ENCODE data around the gene RABGAP1L.
"Not testable (repeated sequence)": the region's sequence is repeated elsewhere in the genome, so short reads cannot be mapped to it uniquely, and the experiment has no call there.

Gene RABGAP1L

DNA sequence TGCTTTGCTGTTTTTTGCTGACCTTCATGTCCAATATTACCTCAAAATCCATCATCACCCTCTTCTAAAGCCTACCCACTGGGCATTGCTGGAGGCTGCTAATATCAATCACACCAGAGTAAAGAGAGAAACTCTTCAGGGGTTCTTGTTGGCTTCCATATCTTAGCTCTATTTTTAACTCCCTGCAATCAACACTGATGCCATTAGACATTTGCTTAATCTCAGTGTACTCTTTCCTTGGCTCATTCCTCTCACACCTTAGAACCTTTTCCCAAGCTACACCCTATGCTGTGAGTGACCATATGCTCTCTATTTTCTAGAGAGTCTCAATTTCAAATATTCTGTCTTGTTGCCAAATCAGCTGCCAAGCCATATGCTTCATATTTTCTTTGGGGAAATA lies 40.6 kb upstream of the RABGAP1L start:
- no peak for DNase-seq (ENCODE audit: low read depth)
- TF ChIP-seq CTCF (conservative IDR thresholded peaks at IDR 0.05; ENCODE audit: low read depth, low read length), result no peak
- H3K4me3 ChIP-seq (ENCODE audit: low read length), result no peak overlapping the region

- DNase-seq (ENCODE audit: low read depth); H3K4me3 ChIP-seq (ENCODE audit: low read length): not testable (repeated sequence)
Observed at GRCh38 chr1:174122318-174122717, 37.0 kb upstream of the RABGAP1L start.

DNA sequence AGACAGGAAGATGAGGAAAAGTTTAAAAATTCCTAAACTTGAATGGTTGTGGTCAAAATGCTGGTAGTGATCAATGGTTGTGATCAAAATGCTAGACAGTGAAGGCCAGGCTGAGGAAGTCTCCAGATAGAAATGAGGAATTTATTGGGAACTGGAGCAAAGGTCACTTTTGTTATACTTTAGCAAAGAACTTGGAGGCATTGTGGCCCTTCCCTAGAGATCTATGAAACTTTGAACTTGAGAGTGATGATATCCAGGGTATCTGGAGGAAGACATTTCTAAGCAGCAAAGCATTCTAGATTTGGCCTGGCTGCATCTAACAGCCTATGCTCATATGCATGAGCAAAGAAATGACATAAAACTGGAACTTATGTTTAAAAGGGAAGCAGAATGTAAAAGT lies 35.5 kb upstream of the RABGAP1L start:
- no peak for TF ChIP-seq CTCF (conservative IDR thresholded peaks at IDR 0.05; ENCODE audit: low read depth, low read length)
- no peak overlapping the region for H3K4me3 ChIP-seq (ENCODE audit: low read length)
- DNase-seq (ENCODE audit: low read depth), result no peak

DNA sequence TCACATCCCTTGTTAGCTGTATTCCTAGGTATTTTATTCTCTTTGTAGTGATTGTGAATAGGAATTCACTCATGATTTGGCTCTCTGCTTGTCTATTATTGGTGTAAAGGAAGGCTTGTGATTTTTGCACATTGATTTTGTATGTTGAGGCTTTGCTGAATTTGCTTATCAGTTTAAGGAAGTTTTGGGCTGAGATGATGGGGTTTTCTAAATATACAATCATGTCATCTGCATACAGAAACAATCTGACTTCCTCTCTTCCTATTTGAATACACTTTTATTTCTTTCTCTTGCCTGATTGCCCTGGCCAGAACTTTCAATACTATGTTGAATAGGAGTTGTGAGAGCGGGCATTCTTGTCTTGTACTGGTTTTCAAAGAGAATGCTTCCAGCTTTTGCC lies 32.1 kb upstream of the RABGAP1L start:
- H3K4me3 ChIP-seq (ENCODE audit: low read length); DNase-seq (ENCODE audit: low read depth): not testable (repeated sequence)

DNA sequence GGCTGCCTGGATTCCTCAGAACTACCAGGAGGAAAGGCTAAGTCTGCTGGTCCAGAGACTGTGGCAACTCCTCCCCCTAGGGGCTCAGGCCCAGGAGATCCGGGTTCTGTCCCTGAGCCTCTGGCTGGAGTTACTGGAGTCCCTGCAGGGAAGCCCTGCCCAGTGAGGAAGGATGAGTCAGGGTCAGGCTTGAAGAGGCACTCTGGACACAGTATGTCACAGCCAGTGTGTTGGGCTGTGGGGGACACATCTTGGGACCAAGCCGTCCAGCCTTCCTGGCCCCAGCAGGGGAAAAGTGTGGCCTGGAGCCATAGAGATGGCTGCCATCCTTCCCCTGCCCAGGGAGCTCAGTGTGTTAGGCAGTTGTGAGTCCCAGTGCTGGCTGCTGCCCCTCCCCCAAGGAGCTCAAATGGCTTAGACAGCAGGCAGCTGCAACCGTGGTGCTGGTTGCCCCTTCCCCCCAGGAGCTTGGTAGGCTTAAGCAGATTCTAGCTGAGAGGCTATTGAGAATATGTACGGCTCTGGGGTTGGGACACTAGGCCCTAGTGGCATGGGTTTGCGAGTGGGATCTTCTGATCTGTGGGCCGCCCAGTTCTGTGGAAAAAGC lies 28.2 kb upstream of the RABGAP1L start:
- no peak for DNase-seq (ENCODE audit: low read depth)
- no peak for TF ChIP-seq CTCF (conservative IDR thresholded peaks at IDR 0.05; ENCODE audit: low read depth, low read length)
- H3K4me3 ChIP-seq (ENCODE audit: low read length), result no peak overlapping the region

- DNase-seq (ENCODE audit: low read depth), result no peak
- TF ChIP-seq CTCF (conservative IDR thresholded peaks at IDR 0.05; ENCODE audit: low read depth, low read length), result no peak
- H3K4me3 ChIP-seq (ENCODE audit: low read length), result no peak overlapping the region
Observed at GRCh38 chr1:174134003-174134659, 25.2 kb upstream of the RABGAP1L start.

DNA sequence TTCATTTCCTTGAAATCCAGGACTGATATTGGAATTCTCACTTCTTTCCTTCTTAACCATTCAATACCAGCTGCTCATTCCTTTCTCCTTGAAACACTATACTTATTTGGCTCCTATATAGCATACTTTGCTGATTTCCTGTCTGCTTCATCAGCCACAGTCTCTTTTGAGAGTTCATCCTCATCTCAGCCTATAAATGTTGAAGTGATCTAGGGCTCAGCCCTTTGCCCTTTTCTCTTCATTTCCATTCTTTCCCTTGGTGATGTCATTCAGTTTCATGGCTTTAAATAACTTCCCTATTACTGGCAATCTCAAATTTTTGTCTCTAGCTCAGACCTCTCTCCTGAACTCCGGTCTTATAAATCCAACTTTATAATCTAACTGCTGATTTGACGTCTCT lies 24.1 kb upstream of the RABGAP1L start:
- no peak for TF ChIP-seq CTCF (conservative IDR thresholded peaks at IDR 0.05; ENCODE audit: low read depth, low read length)
- no peak for DNase-seq (ENCODE audit: low read depth)
- no peak overlapping the region for H3K4me3 ChIP-seq (ENCODE audit: low read length)

DNA sequence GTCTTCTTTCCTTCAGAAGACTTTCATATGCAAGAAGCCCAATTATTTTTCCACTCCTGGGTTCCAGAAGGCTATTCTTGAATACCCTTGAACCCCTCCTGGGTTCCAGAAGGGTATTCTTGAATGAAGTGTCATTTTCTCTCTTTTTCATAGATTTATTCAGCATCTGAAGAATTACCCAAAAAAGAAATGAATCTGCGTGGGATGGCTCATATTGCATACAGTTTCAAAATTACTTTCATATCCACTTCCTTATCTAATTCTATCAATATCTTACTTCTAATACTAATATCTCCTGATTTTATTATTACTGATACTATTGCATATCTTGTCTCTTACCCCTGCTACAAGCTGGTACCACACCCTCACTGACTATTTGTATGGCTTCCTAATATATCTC lies 22.6 kb upstream of the RABGAP1L start:
- H3K4me3 ChIP-seq (ENCODE audit: low read length), result no peak overlapping the region
- DNase-seq (ENCODE audit: low read depth), result no peak

More for the DNA sequence above, 22.6 kb upstream of the RABGAP1L start:
- no peak for TF ChIP-seq CTCF (conservative IDR thresholded peaks at IDR 0.05; ENCODE audit: low read depth, low read length)

All from retinal pigment epithelial cell (primary cell).